Endothelial cell of umbilical vein (primary cell): Measurements from ENCODE around the gene TMEM270. TPM values are rescaled to one million over a fixed set of nuclear protein-coding genes. Genes with fewer than 3 reads are reported as not detected.
"Not testable (repeated sequence)": the region's sequence is repeated elsewhere in the genome, so short reads cannot be mapped to it uniquely, and the experiment has no call there.

Source experiments
- BruUV-seq: library from RNA; stranded (reverse); fragments of 400-500 nt; replicated peaks from 2 replicates; lab custom pipeline; 2021; lab: Mats Ljungman, UMichigan
- CTCF ChIA-PET: fragments of 300-600, 350-600 bp; sonication (Branson Sonifier 250); formaldehyde crosslinking; loops from one replicate; lab custom pipeline; 2021; ENCODE audit warnings: antibody characterized with exemption, inconsistent platforms; lab: Charles Lee
- POLR2A ChIA-PET: fragments of 300-600, 350-600 bp; sonication (Branson Sonifier 250); formaldehyde crosslinking; loops from one replicate; lab custom pipeline; 2021; ENCODE audit warnings: antibody characterized with exemption, inconsistent platforms; lab: Charles Lee
- DNase-seq: peaks from one replicate; pipeline ENCODE4 v3.0.0-alpha.2; 2011; ENCODE audit warnings: low read depth, low spot score
- FAIRE-seq: peaks from 2 replicates; lab custom pipeline; 2011; peaks lifted over from hg19 to GRCh38; lab: Jason Lieb, UNC
- H2AFZ ChIP-seq: 2 replicates; pipeline ENCODE4 v1.6.0; 2012; ENCODE audit warnings: low read depth, low read length, control low read depth, inconsistent platforms
- H3K27ac ChIP-seq: 2 replicates; pipeline ENCODE4 v1.5.1; 2011; ENCODE audit warnings: low read depth, mild to moderate bottlenecking, control low read depth, low read length, moderate library complexity; ENCODE audit not compliant: insufficient read depth
- H3K27me3 ChIP-seq, 2 experiments: 2 replicates each; pipeline versions ENCODE4 v1.6.0 to v1.6.1; 2011; ENCODE audit warnings: low read length in 2 of 2, mixed read lengths in 1 of 2; ENCODE audit not compliant: control insufficient read depth in 2 of 2, insufficient read depth in 2 of 2
- H3K36me3 ChIP-seq, 2 experiments: 2 replicates in 1 of 2; 3 replicates in 1 of 2; pipeline ENCODE4 v1.5.1; 2011; ENCODE audit warnings: low read length in 2 of 2, mild to moderate bottlenecking in 1 of 2, moderate library complexity in 1 of 2; ENCODE audit not compliant: control insufficient read depth in 2 of 2, insufficient read depth in 2 of 2; ENCODE audit errors: extremely low read depth in 1 of 2
- H3K4me1 ChIP-seq: 3 replicates; pipeline ENCODE4 v1.5.1; 2011; ENCODE audit warnings: mild to moderate bottlenecking, low read length; ENCODE audit not compliant: control insufficient read depth, insufficient read depth; ENCODE audit errors: extremely low read depth
- H3K4me2 ChIP-seq: 2 replicates; pipeline ENCODE4 v1.6.1; 2011; ENCODE audit warnings: low read length, control low read depth, mixed read lengths; ENCODE audit not compliant: insufficient read depth
- H3K4me3 ChIP-seq, 3 experiments: fragments of 200-600 bp in 1 of 3; sonication (generic), shearing (Covaris generic) in 1 of 3; replicated peaks in 1 of 3; 2 replicates each; pipeline ENCODE4 v1.5.1; 2011 to 2016; ENCODE audit warnings: control low read depth in 3 of 3, low read length in 3 of 3, mild to moderate bottlenecking in 2 of 3, inconsistent platforms in 1 of 3, low read depth in 1 of 3, moderate library complexity in 1 of 3; ENCODE audit not compliant: insufficient read depth in 1 of 3
- H3K79me2 ChIP-seq: 2 replicates; pipeline ENCODE4 v1.6.0; 2012; ENCODE audit warnings: low read length, inconsistent platforms; ENCODE audit not compliant: control insufficient read depth, insufficient read depth
- H3K9ac ChIP-seq: replicated peaks from 2 replicates; pipeline ENCODE3; 2011; ENCODE audit warnings: low read length, control low read depth; ENCODE audit not compliant: insufficient read depth; ENCODE audit errors: extremely low read depth
- H3K9me1 ChIP-seq: replicated peaks from 3 replicates; pipeline ENCODE4 v1.6.0; 2011; ENCODE audit warnings: mild to moderate bottlenecking, low read length; ENCODE audit not compliant: control insufficient read depth, insufficient read depth; ENCODE audit errors: extremely low read depth
- H3K9me3 ChIP-seq: replicated peaks from 2 replicates; pipeline ENCODE4 v1.5.1; 2012; ENCODE audit warnings: low read length, inconsistent platforms; ENCODE audit not compliant: control insufficient read depth, insufficient read depth
- H4K20me1 ChIP-seq: replicated peaks from 2 replicates; pipeline ENCODE3; 2011; ENCODE audit warnings: mild to moderate bottlenecking, low read length; ENCODE audit not compliant: control insufficient read depth, insufficient read depth; ENCODE audit errors: extremely low read depth
- CTCF ChIP-seq, 2 donors: IDR thresholded peaks; 1 replicate in 1 of 2; 2 replicates in 1 of 2; pipeline ENCODE4 v1.5.1; 2011; ENCODE audit warnings: low read length in 2 of 2, mild to moderate bottlenecking in 2 of 2, moderate library complexity in 2 of 2, control low read depth in 1 of 2, inconsistent platforms in 1 of 2, low read depth in 1 of 2; ENCODE audit not compliant: insufficient read depth in 1 of 2; ENCODE audit errors: extremely low read depth in 1 of 2
- EZH2 ChIP-seq: IDR thresholded peaks from 2 replicates; pipeline ENCODE4 v1.6.1; 2012; ENCODE audit warnings: borderline replicate concordance, low read depth, mild to moderate bottlenecking, moderate library complexity, low read length, inconsistent platforms; ENCODE audit not compliant: severe bottlenecking
- GATA2 ChIP-seq: IDR thresholded peaks from 2 replicates; pipeline ENCODE4 v1.7.0; 2011; ENCODE audit warnings: low read depth, mild to moderate bottlenecking, moderate library complexity, mixed read lengths, low read length; ENCODE audit not compliant: insufficient read length, insufficient read depth
- JUN ChIP-seq: IDR thresholded peaks from 2 replicates; pipeline ENCODE4 v1.6.1; 2011; ENCODE audit warnings: borderline replicate concordance, low read depth; ENCODE audit not compliant: insufficient read length, insufficient read depth
- MAX ChIP-seq: IDR thresholded peaks from 2 replicates; pipeline ENCODE4 v1.6.1; 2011; ENCODE audit not compliant: insufficient read depth, insufficient read length
- MYC ChIP-seq: IDR thresholded peaks from one replicate; pipeline ENCODE4 v1.6.1; 2011; ENCODE audit warnings: mild to moderate bottlenecking, low read depth, low read length
- POLR2A ChIP-seq: IDR thresholded peaks from 2 replicates; pipeline ENCODE4 v1.6.1; 2012; ENCODE audit warnings: low read depth, mild to moderate bottlenecking, control low read depth, low read length
- dilution Hi-C: fragments of 300-500 bp; cut with MboI; formaldehyde crosslinking; loops from one replicate; pipeline ENCODE4 v1.15.0; 2019; ENCODE audit warnings: low sequenced_read_pairs; ENCODE audit not compliant: extremely low pct_ligation_motif_present
- intact Hi-C: fragments of 100-400 bp; cut with micrococcal nuclease; formaldehyde crosslinking; loops from one replicate; pipeline ENCODE4 v1.10.0; 2022
- polyA plus RNA-seq, 4 experiments: library from polyadenylated mRNA; depleted of rRNA in 3 of 4; stranded (reverse) in 3 of 4; unstranded in 1 of 4; fragments of >200 nt; gene quantifications; 2 replicates each; pipeline versions ENCODE4 v1.2.1 to v1.2.3, GENCODE V29; 2011 to 2012; ENCODE audit warnings: missing spikeins in 1 of 4
- total RNA-seq: library from RNA; stranded (reverse); gene quantifications from 2 replicates; pipeline ENCODE4 v1.2.3, GENCODE V29; 2021

Gene TMEM270
- total and polyA plus RNA-seq, 2 donors (not counting 3 experiments of a cell fraction or from before 2014, with no cell fraction given): not detected

- H4K20me1 ChIP-seq: no peaks in the 10 kb centered on the region
- no peak overlapping the region for H3K4me3 ChIP-seq
- dilution Hi-C loops (no loop called here), intact Hi-C loops (no loop called here)
- no peak for FAIRE-seq
- H3K9me1 ChIP-seq: no peaks in the 10 kb centered on the region
- peaks cover 2% of the 10 kb centered on the region for H3K4me1 ChIP-seq
- BruUV-seq: no TSS peak
- no peak overlapping the region for H3K27ac ChIP-seq
- no peak overlapping the region for H3K4me2 ChIP-seq
- DNase-seq: no peak
- no peak for TF ChIP-seq POLR2A
- TF ChIP-seq CTCF (IDR thresholded peaks at IDR 0.05; ENCODE audit: extremely low read depth in 1 of 2, insufficient read depth in 1 of 2, low read depth in 1 of 2, low read length in 2 of 2): no peak
- no peak for TF ChIP-seq JUN
- no peak for TF ChIP-seq GATA2
- TF ChIP-seq EZH2: no peak
- TF ChIP-seq MAX: no peak
- no peak for TF ChIP-seq MYC
- no peaks in the 10 kb centered on the region for H3K27me3 ChIP-seq
- CTCF ChIA-PET: no interaction called here
- no peak overlapping the region for H3K9ac ChIP-seq
- POLR2A ChIA-PET: no interaction called here
- no peaks in the 10 kb centered on the region for H3K79me2 ChIP-seq
- no peak overlapping the region for H2AFZ ChIP-seq
- no peaks in the 10 kb centered on the region for H3K36me3 ChIP-seq
- H3K9me3 ChIP-seq: no peaks in the 10 kb centered on the region
These were observed 16.0 kb upstream of the TMEM270 start for GRCh38 chr7:73844848-73845460.

GRCh38 chr7:73845701-73846195 lies 15.2 kb upstream of the TMEM270 start:
- POLR2A ChIA-PET, CTCF ChIA-PET, BruUV-seq, H3K9me1 ChIP-seq, H3K36me3 ChIP-seq, intact Hi-C loops, H3K9me3 ChIP-seq, DNase-seq, H3K4me1 ChIP-seq, H3K9ac ChIP-seq, H3K27ac ChIP-seq, H3K27me3 ChIP-seq, H3K4me3 ChIP-seq, H2AFZ ChIP-seq, H3K79me2 ChIP-seq, dilution Hi-C loops, H3K4me2 ChIP-seq, FAIRE-seq, H4K20me1 ChIP-seq: not testable (repeated sequence)
